HG03520 (cell line): ENCODE measurements around the gene ELOVL6.
"Not testable (repeated sequence)": the region's sequence is repeated elsewhere in the genome, so short reads cannot be mapped to it uniquely, and the experiment has no call there.

Source experiments
- ATAC-seq: cut with Tn5 transposase; IDR thresholded peaks from one replicate; pipeline ENCODE4 v1.9.1; 2021; ENCODE audit warnings: mild to moderate bottlenecking, moderate library complexity; ENCODE audit not compliant: unreplicated experiment

ELOVL6 gene

GRCh38 chr4:110163327-110164069 is 34.9 kb downstream of the ELOVL6 start:
- no peak for ATAC-seq

GRCh38 chr4:110160618-110161017 is 37.8 kb downstream of the ELOVL6 start:
- no peak for ATAC-seq

- no peak for ATAC-seq
These were observed 38.9 kb downstream of the ELOVL6 start for GRCh38 chr4:110159541-110159940.

GRCh38 chr4:110157580-110157979 is 40.8 kb downstream of the ELOVL6 start:
- ATAC-seq = no peak

GRCh38 chr4:110157166-110157565 is 41.2 kb downstream of the ELOVL6 start:
- not testable (repeated sequence) for ATAC-seq

- ATAC-seq = no peak
These were observed 42.0 kb downstream of the ELOVL6 start for GRCh38 chr4:110156442-110156841.

- no peak for ATAC-seq
These were observed 42.8 kb downstream of the ELOVL6 start for GRCh38 chr4:110155654-110156053.

- ATAC-seq = no peak
These were observed 43.8 kb downstream of the ELOVL6 start for GRCh38 chr4:110154582-110154981.

- ATAC-seq = no peak
These were observed 46.0 kb downstream of the ELOVL6 start for GRCh38 chr4:110152386-110152785.

- ATAC-seq = no peak
These were observed 49.3 kb downstream of the ELOVL6 start for GRCh38 chr4:110149089-110149488.

- no peak for ATAC-seq
These were observed 56.0 kb downstream of the ELOVL6 start for GRCh38 chr4:110142461-110142860.

GRCh38 chr4:110139815-110140214 is 58.6 kb downstream of the ELOVL6 start:
- ATAC-seq = no peak

GRCh38 chr4:110139111-110139510 is 59.3 kb downstream of the ELOVL6 start:
- no peak for ATAC-seq

GRCh38 chr4:110138551-110138950 is 59.9 kb downstream of the ELOVL6 start:
- no peak for ATAC-seq

- ATAC-seq = no peak
These were observed 60.6 kb downstream of the ELOVL6 start for GRCh38 chr4:110137829-110138228.

GRCh38 chr4:110135523-110135922 is 62.9 kb downstream of the ELOVL6 start:
- ATAC-seq = no peak

- ATAC-seq = no peak
These were observed 63.3 kb downstream of the ELOVL6 start for GRCh38 chr4:110135076-110135475.

GRCh38 chr4:110134269-110134869 is 64.0 kb downstream of the ELOVL6 start:
- ATAC-seq = no peak

GRCh38 chr4:110132816-110133719 is 65.3 kb downstream of the ELOVL6 start:
- no peak for ATAC-seq

- ATAC-seq = no peak
These were observed 66.5 kb downstream of the ELOVL6 start for GRCh38 chr4:110131916-110132315.

GRCh38 chr4:110130576-110131358 is 67.6 kb downstream of the ELOVL6 start:
- no peak for ATAC-seq
